IMR-90 (cell line): Measurements from ENCODE around the gene FLT3. TPM values are rescaled to one million over a fixed set of nuclear protein-coding genes. Genes with fewer than 3 reads are reported as not detected.

Experiments
- ATAC-seq: fragments of 200-7000 bp; cut with Tn5 transposase; 2 replicates; pipeline ENCODE4 v1.9.1; 2020; ENCODE audit warnings: low read depth, mild to moderate bottlenecking, moderate library complexity
- BruUV-seq: library from RNA; stranded (reverse); fragments of 400-500 nt; replicated peaks from 2 replicates; lab custom pipeline; 2021; lab: Mats Ljungman, UMichigan
- CTCF ChIA-PET: fragments of 300-600 bp; formaldehyde crosslinking; extraction: SDS; loops from one replicate; lab custom pipeline; 2021; ENCODE audit warnings: antibody characterized with exemption; lab: Yijun Ruan, JAX
- POLR2A ChIA-PET: fragments of 300-600 bp; sonication (Branson Sonifier 250); formaldehyde crosslinking; loops from one replicate; lab custom pipeline; 2022; ENCODE audit warnings: antibody characterized with exemption; ENCODE audit not compliant: unreplicated experiment; lab: Charles Lee
- DNase-seq: peaks from one replicate; pipeline ENCODE4 v3.0.0; 2013
- H2AFZ ChIP-seq: replicated peaks from 2 replicates; pipeline ENCODE3; 2013; ENCODE audit warnings: low read length, mild to moderate bottlenecking; ENCODE audit not compliant: poor library complexity
- H2AK5ac ChIP-seq: 2 replicates; pipeline ENCODE4 v1.6.1; 2013; ENCODE audit warnings: low read depth, low read length, inconsistent platforms
- H2AK9ac ChIP-seq: replicated peaks from 2 replicates; pipeline ENCODE3; 2013; ENCODE audit warnings: mild to moderate bottlenecking, low read depth, low read length, moderate library complexity; ENCODE audit not compliant: poor library complexity
- H2BK120ac ChIP-seq: 2 replicates; pipeline ENCODE4 v1.6.1; 2013; ENCODE audit warnings: low read depth, low read length, inconsistent platforms
- H2BK15ac ChIP-seq: 3 replicates; pipeline ENCODE4 v1.6.1; 2013; ENCODE audit warnings: low read depth, low read length, inconsistent platforms
- H2BK20ac ChIP-seq: 2 replicates; pipeline ENCODE4 v1.6.1; 2013; ENCODE audit warnings: low read depth, mild to moderate bottlenecking, inconsistent platforms, low read length, moderate library complexity
- H2BK5ac ChIP-seq: 2 replicates; pipeline ENCODE4 v1.6.1; 2013; ENCODE audit warnings: mild to moderate bottlenecking, low read depth, low read length, inconsistent platforms; ENCODE audit not compliant: poor library complexity, severe bottlenecking
- H3K14ac ChIP-seq: replicated peaks from 2 replicates; pipeline ENCODE4 v1.6.1; 2013; ENCODE audit warnings: low read depth, low read length, inconsistent platforms
- H3K18ac ChIP-seq: 2 replicates; pipeline ENCODE4 v1.6.1; 2013; ENCODE audit warnings: low read depth, low read length, control low read depth
- H3K23ac ChIP-seq: 2 replicates; pipeline ENCODE4 v1.6.1; 2013; ENCODE audit warnings: low read depth, low read length, inconsistent platforms
- H3K27ac ChIP-seq: 2 replicates; pipeline ENCODE4 v1.5.1; 2013; ENCODE audit warnings: mild to moderate bottlenecking, control low read depth, low read length; ENCODE audit not compliant: insufficient read depth
- H3K27me3 ChIP-seq: 2 replicates; pipeline ENCODE4 v1.6.1; 2013; ENCODE audit warnings: low read length; ENCODE audit not compliant: control insufficient read depth, insufficient read depth
- H3K36me3 ChIP-seq: 2 replicates; pipeline ENCODE4 v1.6.1; 2013; ENCODE audit warnings: low read length, mixed read lengths; ENCODE audit not compliant: control insufficient read depth, insufficient read depth
- H3K4ac ChIP-seq: 2 replicates; pipeline ENCODE4 v1.6.1; 2013; ENCODE audit warnings: low read depth, low read length, inconsistent platforms
- H3K4me1 ChIP-seq: 2 replicates; pipeline ENCODE4 v1.6.1; 2013; ENCODE audit warnings: low read length, mixed read lengths; ENCODE audit not compliant: control insufficient read depth, insufficient read depth
- H3K4me2 ChIP-seq: 2 replicates; pipeline ENCODE4 v1.6.1; 2013; ENCODE audit warnings: low read depth, mild to moderate bottlenecking, control low read depth, low read length, moderate library complexity
- H3K4me3 ChIP-seq: 2 replicates; pipeline ENCODE4 v1.5.1; 2013; ENCODE audit warnings: low read depth, mild to moderate bottlenecking, control low read depth, low read length, moderate library complexity; ENCODE audit not compliant: insufficient read depth
- H3K56ac ChIP-seq: 2 replicates; pipeline ENCODE4 v1.6.1; 2013; ENCODE audit warnings: low read length, inconsistent platforms; ENCODE audit not compliant: insufficient read depth; ENCODE audit errors: extremely low read depth
- H3K79me1 ChIP-seq, 2 experiments: 2 replicates each; pipeline ENCODE4 v1.6.1; 2013; ENCODE audit warnings: low read length in 2 of 2, inconsistent platforms in 1 of 2, low read depth in 1 of 2
- H3K9ac ChIP-seq: 2 replicates; pipeline ENCODE4 v1.6.1; 2013; ENCODE audit warnings: low read depth, low read length, control low read depth
- H3K9me1 ChIP-seq: 2 replicates; pipeline ENCODE4 v1.6.1; 2013; ENCODE audit warnings: low read length, inconsistent platforms; ENCODE audit not compliant: insufficient read depth
- H3K9me3 ChIP-seq: 2 replicates; pipeline ENCODE4 v1.6.1; 2013; ENCODE audit warnings: low read length; ENCODE audit not compliant: control insufficient read depth, insufficient read depth
- H4K20me1 ChIP-seq: 2 replicates; pipeline ENCODE4 v1.6.1; 2013; ENCODE audit warnings: low read length, inconsistent platforms; ENCODE audit not compliant: insufficient read depth
- H4K5ac ChIP-seq: 2 replicates; pipeline ENCODE4 v1.6.1; 2013; ENCODE audit warnings: mild to moderate bottlenecking, low read depth, low read length, control low read depth
- H4K8ac ChIP-seq, 2 experiments: 2 replicates each; pipeline ENCODE4 v1.6.1; 2013; ENCODE audit warnings: low read depth in 2 of 2, low read length in 2 of 2, control low read depth in 1 of 2, inconsistent platforms in 1 of 2
- H4K91ac ChIP-seq: 2 replicates; pipeline ENCODE4 v1.6.1; 2013; ENCODE audit warnings: low read depth, low read length, inconsistent platforms; ENCODE audit not compliant: insufficient read depth
- CEBPB ChIP-seq: IDR thresholded peaks from 2 replicates; pipeline ENCODE4 v1.6.1; 2012; ENCODE audit warnings: low read depth, low read length, improper control_type of control experiment
- MAFK ChIP-seq: IDR thresholded peaks from 2 replicates; pipeline ENCODE4 v1.6.1; 2012; ENCODE audit warnings: low read depth, low read length, improper control_type of control experiment
- MAZ ChIP-seq: IDR thresholded peaks from 2 replicates; pipeline ENCODE4 v1.6.1; 2012; ENCODE audit warnings: low read depth, mild to moderate bottlenecking, low read length, improper control_type of control experiment, moderate library complexity, borderline replicate concordance
- RAD21 ChIP-seq: IDR thresholded peaks from 2 replicates; pipeline ENCODE4 v1.6.1; 2012; ENCODE audit warnings: low read length, improper control_type of control experiment
- SMC3 ChIP-seq: fragments of 150-350 bp; IDR thresholded peaks from 2 replicates; pipeline ENCODE4 v1.6.1; 2016; ENCODE audit warnings: low read depth, mild to moderate bottlenecking, antibody characterized with exemption, low read length, moderate library complexity
- WGBS, 2 experiments: methylation state at CpG; one replicate each; pipeline versions ENCODE4 v1.1.5 to v1.1.7; 2013; ENCODE audit warnings: missing lambda C conversion rate in 2 of 2; ENCODE audit not compliant: insufficient read length in 1 of 2; ENCODE audit errors: extremely low coverage in 2 of 2; 5-methylcytosine and 5-hydroxymethylcytosine counted together
- dilution Hi-C: fragments of 300-500 bp; cut with HindIII; formaldehyde crosslinking; loops from one replicate; pipeline ENCODE4 v1.14.3; 2018; ENCODE audit warnings: low sequenced_read_pairs; ENCODE audit not compliant: unreplicated experiment
- in situ Hi-C: fragments of 300-500 bp; cut with MboI; formaldehyde crosslinking; loops from 3 replicates; pipeline ENCODE4 v1.14.3; 2019; ENCODE audit warnings: low sequenced_read_pairs, inconsistent platforms, mixed read lengths
- intact Hi-C: fragments of 100-400 bp; cut with micrococcal nuclease; formaldehyde crosslinking; loops from 2 replicates; pipeline ENCODE4 v1.10.0; 2022
- polyA plus RNA-seq, 3 experiments: library from polyadenylated mRNA; depleted of rRNA; stranded (reverse); fragments of >200 nt; gene quantifications; 2 replicates each; pipeline ENCODE4 v1.2.3, GENCODE V29; 2012; ENCODE audit warnings: low replicate concordance in 1 of 3
- total RNA-seq: library from RNA; depleted of rRNA; stranded (reverse); fragments of >200 nt; gene quantifications from 2 replicates; pipeline ENCODE4 v1.2.3, GENCODE V29; 2012
- TF ChIP-seq, protein P1 (sequence below): conservative IDR thresholded peaks from 2 replicates; pipeline ENCODE4 v1.5.1; 2012; ENCODE audit warnings: mild to moderate bottlenecking, low read depth, low read length, improper control_type of control experiment

The FLT3 gene
- total and polyA plus RNA-seq, 2 of the 4 experiments (the other 2 are of a cell fraction) = not detected

DNA sequence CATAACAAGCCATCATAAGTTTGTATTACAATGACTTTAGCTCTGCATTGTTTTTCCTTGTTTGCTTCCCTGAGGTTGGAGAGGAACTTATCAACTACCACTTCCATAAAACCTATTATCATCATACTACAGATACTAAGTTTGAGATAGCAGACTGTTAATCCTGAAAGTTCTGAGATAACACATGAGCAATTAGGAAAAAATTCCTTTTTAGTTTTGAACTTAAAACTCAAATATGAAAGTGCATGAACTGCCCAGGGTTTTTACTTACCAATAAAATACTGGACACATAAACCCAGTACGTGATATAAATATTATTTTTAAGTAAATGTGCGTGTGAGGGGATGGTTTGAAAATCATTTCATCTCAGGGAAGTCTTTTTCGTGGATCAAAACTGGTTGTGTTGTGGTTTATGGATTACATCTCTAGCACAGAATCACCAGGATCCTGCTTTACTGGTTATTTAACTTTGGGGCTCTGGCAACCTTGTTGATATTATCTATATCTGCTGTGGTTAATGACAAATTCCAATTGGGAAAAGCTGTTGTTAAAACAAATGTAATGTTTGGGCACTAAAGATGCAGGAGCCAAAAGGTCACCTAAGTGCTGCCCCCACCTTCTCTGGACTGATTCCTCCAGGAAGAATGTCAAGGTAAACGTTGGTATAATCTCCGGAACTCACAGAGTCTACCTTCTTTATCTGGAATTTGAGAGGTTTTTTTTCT, 143.6 kb downstream of the FLT3 start:
- Histone ChIP-seq H3K9me3 (no peaks in the 10 kb centered on the region), H2BK5ac (no peak overlapping the region), H3K36me3 (no peaks in the 10 kb centered on the region), H3K9me1 (no peaks in the 10 kb centered on the region), H2BK20ac (no peak overlapping the region), H3K4me3 (no peak overlapping the region), H3K4me1 (peaks cover 3% of the 10 kb centered on the region; the same call in 1 of the 2 replicates), H3K56ac (no peak overlapping the region), H4K8ac (no peak overlapping the region), H3K4me2 (no peak overlapping the region), H3K18ac (no peak overlapping the region), H3K14ac (no peak overlapping the region), H3K79me1 (no peaks in the 10 kb centered on the region), H3K9ac (no peak overlapping the region), H2AFZ (no peak overlapping the region), H4K20me1 (no peaks in the 10 kb centered on the region), H2BK15ac (no peak overlapping the region), H3K27ac (no peak overlapping the region), H2BK120ac (no peak overlapping the region), H2AK5ac (no peak overlapping the region), H2AK9ac (no peak overlapping the region), H4K5ac (no peak overlapping the region), H3K23ac (no peak overlapping the region), H3K4ac (no peak overlapping the region), H3K27me3 (peaks cover 78% of the 10 kb centered on the region), H4K91ac (no peak overlapping the region)
- POLR2A ChIA-PET = no interaction called here
- dilution Hi-C loops (no loop called here), in situ Hi-C loops (no loop called here), intact Hi-C loops (loop anchor here (10.0 kb wide), 1 partner anchor 582 kb away; no protein-coding TSS in a partner anchor)
- CTCF ChIA-PET = interaction anchor here (0.6 to 0.9 kb wide), 2 partner anchors 595 to 1144 kb away, joined by 3 to 5 read pairs; no protein-coding TSS in a partner anchor
- BruUV-seq = no TSS peak
- no peak for TF ChIP-seq MAZ
- TF ChIP-seq CEBPB = no peak
- TF ChIP-seq MAFK = no peak
- TF ChIP-seq, protein P1, sequence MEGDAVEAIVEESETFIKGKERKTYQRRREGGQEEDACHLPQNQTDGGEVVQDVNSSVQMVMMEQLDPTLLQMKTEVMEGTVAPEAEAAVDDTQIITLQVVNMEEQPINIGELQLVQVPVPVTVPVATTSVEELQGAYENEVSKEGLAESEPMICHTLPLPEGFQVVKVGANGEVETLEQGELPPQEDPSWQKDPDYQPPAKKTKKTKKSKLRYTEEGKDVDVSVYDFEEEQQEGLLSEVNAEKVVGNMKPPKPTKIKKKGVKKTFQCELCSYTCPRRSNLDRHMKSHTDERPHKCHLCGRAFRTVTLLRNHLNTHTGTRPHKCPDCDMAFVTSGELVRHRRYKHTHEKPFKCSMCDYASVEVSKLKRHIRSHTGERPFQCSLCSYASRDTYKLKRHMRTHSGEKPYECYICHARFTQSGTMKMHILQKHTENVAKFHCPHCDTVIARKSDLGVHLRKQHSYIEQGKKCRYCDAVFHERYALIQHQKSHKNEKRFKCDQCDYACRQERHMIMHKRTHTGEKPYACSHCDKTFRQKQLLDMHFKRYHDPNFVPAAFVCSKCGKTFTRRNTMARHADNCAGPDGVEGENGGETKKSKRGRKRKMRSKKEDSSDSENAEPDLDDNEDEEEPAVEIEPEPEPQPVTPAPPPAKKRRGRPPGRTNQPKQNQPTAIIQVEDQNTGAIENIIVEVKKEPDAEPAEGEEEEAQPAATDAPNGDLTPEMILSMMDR = no peak
- TF ChIP-seq RAD21 = no peak
- TF ChIP-seq SMC3 = no peak
- WGBS, 2 experiments = no CpG with 5 or more reads among the region's 5 CpGs
- ATAC-seq = no peak
- no peak for DNase-seq
